ENCODE results near the gene DVL1.

The DVL1 gene

DNA sequence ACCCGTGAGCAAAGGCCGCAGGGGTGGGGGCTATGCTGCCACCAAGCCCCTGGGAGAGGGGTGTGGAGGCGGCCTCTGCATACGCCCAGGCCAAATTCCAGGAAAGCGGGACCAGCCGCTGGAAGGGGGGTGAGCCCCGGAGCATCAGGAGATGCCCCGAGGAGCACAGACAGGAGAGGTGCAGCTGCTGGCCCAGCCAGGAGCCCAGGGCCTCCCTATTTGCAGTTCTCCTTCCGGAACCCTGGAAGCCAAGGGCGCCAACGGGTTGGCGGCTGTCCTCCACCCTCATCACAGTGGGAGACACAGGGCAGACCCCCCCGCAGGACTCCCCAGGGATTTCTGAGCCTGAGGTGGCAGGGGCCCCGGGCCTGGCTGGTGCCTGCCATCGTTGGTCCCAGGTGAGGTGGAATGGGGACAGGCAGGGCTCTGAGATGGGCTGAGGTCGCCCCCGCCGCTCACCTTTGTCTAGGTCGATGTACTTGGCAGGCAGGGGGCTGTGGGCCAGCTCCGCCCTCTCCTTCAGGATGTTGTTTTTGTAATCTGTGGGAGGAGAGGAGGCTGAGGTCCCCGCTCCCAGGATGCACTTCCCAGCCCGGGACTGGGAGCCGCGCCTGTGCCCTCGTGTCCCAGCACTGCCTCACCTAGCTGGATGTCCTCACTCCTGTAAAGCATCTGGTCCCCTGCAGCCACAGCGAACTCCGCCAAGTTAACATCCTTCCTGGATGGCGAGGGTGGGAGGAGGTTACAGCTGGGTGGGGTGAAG lies 4.4 kb upstream of the DVL1 start:
- no peaks in the 10 kb centered on the region for H3K27me3 ChIP-seq (ENCODE audit: control insufficient read depth, insufficient read depth, low read length)
- no peak overlapping the region for H3K4me3 ChIP-seq (ENCODE audit: low read length)
- no peaks in the 10 kb centered on the region for H3K9me3 ChIP-seq (replicated peaks; ENCODE audit: low read length)
- H3K36me3 ChIP-seq (ENCODE audit: insufficient read depth, low read length) = peaks cover 36% of the 10 kb centered on the region
- H3K4me2 ChIP-seq (ENCODE audit: low read length) = peak overlapping the region; percentile 79
- peaks cover 38% of the 10 kb centered on the region for H3K4me1 ChIP-seq (ENCODE audit: control insufficient read depth, insufficient read depth, low read length)
- no peak overlapping the region for H3K9ac ChIP-seq (ENCODE audit: low read depth, low read length)

DNA sequence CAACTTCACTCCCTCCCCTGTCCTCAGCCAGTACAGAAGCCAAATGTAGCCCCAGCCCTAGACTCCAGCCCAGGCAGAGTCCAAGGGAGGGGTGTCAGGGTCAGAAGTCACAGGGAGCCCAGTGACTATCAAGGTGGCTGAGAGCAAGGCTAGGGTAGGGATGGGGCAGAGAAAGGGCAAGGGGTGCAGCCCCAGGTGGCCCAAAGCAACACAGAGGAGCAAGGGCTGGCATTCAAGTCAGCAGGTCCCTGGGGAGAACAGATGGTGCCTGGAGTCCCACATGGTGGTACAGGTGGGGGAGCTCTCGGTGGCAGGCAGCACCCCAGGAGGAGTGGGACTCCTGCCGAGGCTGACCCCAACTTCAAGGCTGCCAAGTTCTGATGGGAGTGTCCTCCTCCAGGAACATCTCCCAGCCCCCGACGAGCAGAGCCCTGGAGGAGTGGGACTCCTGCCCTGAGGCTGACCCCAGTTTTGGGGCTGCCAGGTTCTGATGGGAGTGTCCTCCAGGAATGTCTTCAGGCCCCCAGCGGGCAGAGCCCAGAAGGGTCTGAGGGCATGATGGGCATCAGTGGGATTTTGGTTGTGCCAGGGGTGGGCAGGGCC lies 3.7 kb upstream of the DVL1 start:
- no peak overlapping the region for H3K4me3 ChIP-seq (ENCODE audit: low read length)

GRCh38 chr1:1351511-1352427 lies 2.6 kb upstream of the DVL1 start:
- H3K27me3 ChIP-seq (ENCODE audit: control insufficient read depth, insufficient read depth, low read length) = no peaks in the 10 kb centered on the region
- peaks cover 44% of the 10 kb centered on the region for H3K4me1 ChIP-seq (ENCODE audit: control insufficient read depth, insufficient read depth, low read length)
- peak overlapping the region; percentile 41 for H3K9ac ChIP-seq (ENCODE audit: low read depth, low read length)
- peaks cover 36% of the 10 kb centered on the region for H3K36me3 ChIP-seq (ENCODE audit: insufficient read depth, low read length)
- H3K4me2 ChIP-seq (ENCODE audit: low read length) = peak overlapping the region; percentile 79
- no peaks in the 10 kb centered on the region for H3K9me3 ChIP-seq (replicated peaks; ENCODE audit: low read length)
- peak overlapping the region; percentile 44 for H3K4me3 ChIP-seq (ENCODE audit: low read length)

More for the DNA sequence above, 3.7 kb upstream of the DVL1 start:
- Histone ChIP-seq H3K27me3 (ENCODE audit: control insufficient read depth, insufficient read depth, low read length) (no peaks in the 10 kb centered on the region), H3K9ac (ENCODE audit: low read depth, low read length) (peak overlapping the region; percentile 4), H3K4me1 (ENCODE audit: control insufficient read depth, insufficient read depth, low read length) (peaks cover 37% of the 10 kb centered on the region), H3K9me3 (replicated peaks; ENCODE audit: low read length) (no peaks in the 10 kb centered on the region), H3K36me3 (ENCODE audit: insufficient read depth, low read length) (peaks cover 36% of the 10 kb centered on the region), H3K4me2 (ENCODE audit: low read length) (peak overlapping the region; percentile 79)

- Histone ChIP-seq H3K4me2 (ENCODE audit: low read length) (peak overlapping the region; percentile 87), H3K27me3 (ENCODE audit: control insufficient read depth, insufficient read depth, low read length) (no peaks in the 10 kb centered on the region), H3K4me1 (ENCODE audit: control insufficient read depth, insufficient read depth, low read length) (peaks cover 62% of the 10 kb centered on the region), H3K9ac (ENCODE audit: low read depth, low read length) (peak overlapping the region; percentile 81), H3K9me3 (replicated peaks; ENCODE audit: low read length) (no peaks in the 10 kb centered on the region), H3K4me3 (ENCODE audit: low read length) (peak overlapping the region; percentile 79), H3K36me3 (ENCODE audit: insufficient read depth, low read length) (peaks cover 22% of the 10 kb centered on the region)
These were observed 580 bp downstream of the DVL1 start for GRCh38 chr1:1348420-1349255.

GRCh38 chr1:1347663-1348419 lies 1.4 kb downstream of the DVL1 start:
- Histone ChIP-seq H3K4me2 (ENCODE audit: low read length) (peak overlapping the region; percentile 87), H3K9me3 (replicated peaks; ENCODE audit: low read length) (no peaks in the 10 kb centered on the region), H3K36me3 (ENCODE audit: insufficient read depth, low read length) (peaks cover 14% of the 10 kb centered on the region), H3K4me1 (ENCODE audit: control insufficient read depth, insufficient read depth, low read length) (peaks cover 56% of the 10 kb centered on the region), H3K4me3 (ENCODE audit: low read length) (peak overlapping the region; percentile 79), H3K27me3 (ENCODE audit: control insufficient read depth, insufficient read depth, low read length) (no peaks in the 10 kb centered on the region), H3K9ac (ENCODE audit: low read depth, low read length) (peak overlapping the region; percentile 81)

DNA sequence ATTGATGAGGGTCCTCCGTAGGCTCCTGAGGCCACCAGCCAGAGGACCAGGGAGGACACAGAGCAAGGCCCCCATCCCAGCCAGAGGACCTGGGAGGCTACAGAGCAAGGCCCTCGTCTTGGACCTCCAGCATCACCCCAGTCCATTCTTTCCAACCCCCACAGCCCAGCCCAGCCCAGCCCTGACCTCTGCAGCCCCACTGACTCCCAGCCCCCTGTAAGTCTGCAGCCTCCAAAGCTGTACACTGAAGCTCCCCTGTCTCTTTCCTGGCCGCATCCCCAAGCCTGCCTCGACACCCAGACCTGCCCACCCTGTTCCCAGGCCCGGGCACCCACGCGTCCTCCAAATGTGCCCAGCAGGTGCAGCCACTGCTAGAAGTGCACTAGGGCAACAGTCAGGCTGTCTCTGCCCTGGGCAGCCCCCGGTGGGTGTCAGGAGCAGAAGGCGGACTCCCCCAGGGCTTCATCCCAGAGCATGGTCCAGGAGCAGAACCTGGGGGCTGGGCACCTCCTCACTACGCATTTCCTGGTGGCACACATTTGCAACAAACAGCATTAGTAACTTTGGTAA lies 2.1 kb downstream of the DVL1 start:
- H3K4me3 ChIP-seq (ENCODE audit: low read length) = peak overlapping the region; percentile 79

DNA sequence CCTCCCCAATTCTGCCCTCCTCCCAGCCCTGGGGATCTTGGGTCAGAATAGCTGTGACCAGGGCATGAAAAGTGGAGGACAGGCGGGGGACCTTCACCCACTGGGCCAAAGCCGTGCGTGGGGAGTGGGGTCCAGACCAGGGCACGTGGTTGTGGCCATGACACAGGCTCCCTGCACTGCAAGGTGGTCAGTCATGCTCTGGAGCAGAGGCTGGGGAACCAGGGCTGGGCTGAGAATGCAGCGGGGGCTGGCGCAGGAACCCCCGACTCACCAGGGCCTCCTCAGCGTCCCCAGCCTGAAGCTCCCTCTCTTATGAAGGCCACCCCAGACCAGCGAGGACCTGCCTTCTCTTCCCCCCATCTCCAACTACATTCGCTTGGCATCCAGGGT lies 2.7 kb downstream of the DVL1 start:
- H3K27me3 ChIP-seq (ENCODE audit: control insufficient read depth, insufficient read depth, low read length) = no peaks in the 10 kb centered on the region
- peak overlapping the region; percentile 81 for H3K9ac ChIP-seq (ENCODE audit: low read depth, low read length)
- H3K36me3 ChIP-seq (ENCODE audit: insufficient read depth, low read length) = peaks cover 9% of the 10 kb centered on the region
- H3K4me3 ChIP-seq (ENCODE audit: low read length) = peak overlapping the region; percentile 79
- H3K9me3 ChIP-seq (replicated peaks; ENCODE audit: low read length) = no peaks in the 10 kb centered on the region
- peak overlapping the region; percentile 87 for H3K4me2 ChIP-seq (ENCODE audit: low read length)
- H3K4me1 ChIP-seq (ENCODE audit: control insufficient read depth, insufficient read depth, low read length) = peaks cover 42% of the 10 kb centered on the region

More for the DNA sequence above, 2.1 kb downstream of the DVL1 start:
- no peaks in the 10 kb centered on the region for H3K27me3 ChIP-seq (ENCODE audit: control insufficient read depth, insufficient read depth, low read length)
- H3K9me3 ChIP-seq (replicated peaks; ENCODE audit: low read length) = no peaks in the 10 kb centered on the region
- peaks cover 48% of the 10 kb centered on the region for H3K4me1 ChIP-seq (ENCODE audit: control insufficient read depth, insufficient read depth, low read length)
- H3K4me2 ChIP-seq (ENCODE audit: low read length) = peak overlapping the region; percentile 87
- peak overlapping the region; percentile 81 for H3K9ac ChIP-seq (ENCODE audit: low read depth, low read length)
- H3K36me3 ChIP-seq (ENCODE audit: insufficient read depth, low read length) = peaks cover 9% of the 10 kb centered on the region

DNA sequence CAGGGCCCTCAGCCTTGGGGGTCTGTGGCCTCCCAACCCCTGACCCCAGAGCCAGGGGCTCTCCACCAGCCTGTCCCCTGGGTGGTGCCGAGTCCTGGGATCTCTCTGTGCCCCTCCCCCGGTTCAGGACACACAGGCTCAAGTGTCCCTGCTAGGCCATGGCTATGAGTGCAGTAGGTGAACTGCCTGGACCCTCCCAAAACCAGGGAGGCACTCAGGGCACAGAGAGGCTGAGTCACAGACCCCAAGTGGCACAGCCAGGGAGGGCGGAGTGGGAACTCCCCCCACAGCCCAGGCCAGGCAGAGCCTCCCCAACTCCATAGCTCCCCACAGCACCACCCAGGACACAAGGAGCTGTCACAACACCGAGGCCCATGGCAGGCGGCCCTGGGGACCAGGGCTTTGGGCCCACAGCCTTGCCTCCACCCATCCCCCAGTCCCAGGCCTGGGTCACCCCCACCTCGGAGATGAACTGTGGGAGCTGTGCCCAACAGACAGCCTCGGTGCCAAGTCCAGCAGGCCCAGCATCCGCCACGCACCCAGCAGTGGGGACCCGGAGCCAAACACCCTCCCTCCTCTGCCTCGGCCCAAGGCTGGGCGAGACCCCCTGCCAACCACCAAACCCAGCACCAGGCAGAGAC lies 3.2 kb downstream of the DVL1 start:
- Histone ChIP-seq H3K27me3 (ENCODE audit: control insufficient read depth, insufficient read depth, low read length) (no peaks in the 10 kb centered on the region), H3K4me3 (ENCODE audit: low read length) (peak overlapping the region; percentile 79), H3K4me1 (ENCODE audit: control insufficient read depth, insufficient read depth, low read length) (peaks cover 40% of the 10 kb centered on the region), H3K9ac (ENCODE audit: low read depth, low read length) (peak overlapping the region; percentile 81), H3K4me2 (ENCODE audit: low read length) (peak overlapping the region; percentile 87), H3K9me3 (replicated peaks; ENCODE audit: low read length) (no peaks in the 10 kb centered on the region), H3K36me3 (ENCODE audit: insufficient read depth, low read length) (peaks cover 14% of the 10 kb centered on the region)

- Histone ChIP-seq H3K4me2 (ENCODE audit: low read length) (peak overlapping the region; percentile 87), H3K27me3 (ENCODE audit: control insufficient read depth, insufficient read depth, low read length) (no peaks in the 10 kb centered on the region), H3K9ac (ENCODE audit: low read depth, low read length) (peak overlapping the region; percentile 81), H3K4me3 (ENCODE audit: low read length) (peak overlapping the region; percentile 79), H3K9me3 (replicated peaks; ENCODE audit: low read length) (no peaks in the 10 kb centered on the region), H3K4me1 (ENCODE audit: control insufficient read depth, insufficient read depth, low read length) (peaks cover 40% of the 10 kb centered on the region), H3K36me3 (ENCODE audit: insufficient read depth, low read length) (peaks cover 20% of the 10 kb centered on the region)
These were observed 3.8 kb downstream of the DVL1 start for GRCh38 chr1:1345384-1345783.
